HG03520 (cell line): ENCODE measurements around the gene ATXN1.
"Not testable (repeated sequence)": the region's sequence is repeated elsewhere in the genome, so short reads cannot be mapped to it uniquely, and the experiment has no call there.

Experiments used
- ATAC-seq: cut with Tn5 transposase; IDR thresholded peaks from one replicate; pipeline ENCODE4 v1.9.1; 2021; ENCODE audit warnings: mild to moderate bottlenecking, moderate library complexity; ENCODE audit not compliant: unreplicated experiment

ATXN1 gene

DNA sequence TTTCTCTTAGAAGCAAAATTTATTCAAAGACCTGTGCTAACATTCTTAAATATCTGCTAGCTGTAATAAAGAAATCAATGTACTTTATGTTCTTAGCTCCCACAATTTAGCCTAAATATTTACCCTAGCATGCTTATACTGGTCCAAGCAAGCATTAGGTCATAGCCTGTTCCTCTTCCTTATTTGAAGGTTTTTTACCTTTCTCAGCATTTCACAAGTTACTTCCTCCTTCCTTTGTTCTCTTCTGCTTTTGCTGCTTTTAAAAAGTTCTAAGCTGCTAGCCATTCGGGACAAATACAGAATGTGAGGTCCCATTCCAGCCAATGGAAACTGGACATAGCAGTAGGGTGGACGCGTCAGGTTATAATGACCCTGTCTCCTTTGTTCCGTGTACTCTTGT is 354.7 kb downstream of the ATXN1 start:
- ATAC-seq, result not testable (repeated sequence)

- ATAC-seq, result no peak
Observed at GRCh38 chr6:16405375-16405774, 355.9 kb downstream of the ATXN1 start.

- no peak for ATAC-seq
Observed at GRCh38 chr6:16404456-16404855, 356.8 kb downstream of the ATXN1 start.

- no peak for ATAC-seq
Observed at GRCh38 chr6:16403831-16404230, 357.4 kb downstream of the ATXN1 start.

- ATAC-seq, result no peak
Observed at GRCh38 chr6:16402581-16402900, 358.7 kb downstream of the ATXN1 start.

DNA sequence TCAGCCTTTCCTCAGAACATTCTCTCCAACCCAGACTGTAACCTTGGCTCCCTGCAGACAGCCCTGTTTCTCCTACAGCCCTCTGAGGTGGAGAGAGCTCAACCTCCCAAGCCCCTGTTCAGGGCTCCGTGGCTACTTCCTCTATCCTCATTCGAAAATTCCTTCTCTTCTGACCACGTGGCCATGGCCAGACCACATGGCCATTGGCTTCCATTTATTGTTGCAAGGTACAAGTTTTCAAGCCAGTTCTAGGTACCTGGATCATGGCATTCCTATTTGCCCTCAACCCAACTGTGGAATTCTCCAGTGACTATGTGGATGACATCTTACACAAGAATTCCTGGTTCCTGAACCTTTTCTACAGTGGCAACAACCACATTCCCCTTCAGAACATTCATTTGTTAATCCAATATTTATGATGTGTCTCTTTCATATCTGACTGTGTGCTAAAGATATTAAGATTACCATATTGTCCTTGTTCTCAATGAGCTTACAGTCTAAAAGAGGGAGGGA is 361.0 kb downstream of the ATXN1 start:
- no peak for ATAC-seq

DNA sequence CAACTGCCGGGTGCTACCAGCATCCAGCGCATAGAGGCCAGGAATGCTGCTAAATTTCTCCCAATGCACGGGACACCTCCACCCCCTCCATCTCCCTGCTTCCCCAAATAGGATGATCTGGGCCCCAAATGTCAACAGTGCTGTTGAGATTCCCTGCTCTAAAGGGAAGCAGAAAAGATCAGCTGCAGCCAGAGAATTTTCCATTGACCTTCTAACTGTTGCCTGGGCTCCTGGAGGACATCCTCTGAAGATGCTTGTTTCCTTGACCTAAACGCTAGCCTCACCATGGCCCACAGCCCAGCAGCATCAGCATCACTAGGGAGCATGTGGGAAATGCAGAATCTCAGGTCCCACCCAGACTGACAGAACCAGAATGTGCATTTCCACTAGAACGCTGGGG is 361.6 kb downstream of the ATXN1 start:
- ATAC-seq, result no peak

DNA sequence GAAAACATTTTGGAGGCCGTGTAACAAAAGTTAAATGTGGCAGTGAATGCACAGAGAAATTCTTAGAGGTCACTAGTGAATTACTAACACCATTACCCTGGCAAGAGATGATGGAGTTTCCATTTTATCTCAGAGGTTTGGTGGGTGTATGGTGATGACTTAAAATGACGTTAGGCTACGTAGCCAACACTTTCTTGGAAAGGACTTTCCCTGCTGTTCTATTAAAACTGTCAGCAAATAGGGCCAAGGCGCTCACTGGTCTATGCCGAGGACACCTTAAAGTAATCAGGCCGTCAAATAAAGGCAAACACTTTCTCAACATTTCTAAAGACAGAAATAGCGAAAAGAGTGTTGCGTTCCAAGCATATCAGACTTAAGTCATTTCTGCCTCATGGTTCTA is 362.1 kb downstream of the ATXN1 start:
- ATAC-seq, result no peak

GRCh38 chr6:16398587-16398986 is 362.7 kb downstream of the ATXN1 start:
- ATAC-seq, result no peak

DNA sequence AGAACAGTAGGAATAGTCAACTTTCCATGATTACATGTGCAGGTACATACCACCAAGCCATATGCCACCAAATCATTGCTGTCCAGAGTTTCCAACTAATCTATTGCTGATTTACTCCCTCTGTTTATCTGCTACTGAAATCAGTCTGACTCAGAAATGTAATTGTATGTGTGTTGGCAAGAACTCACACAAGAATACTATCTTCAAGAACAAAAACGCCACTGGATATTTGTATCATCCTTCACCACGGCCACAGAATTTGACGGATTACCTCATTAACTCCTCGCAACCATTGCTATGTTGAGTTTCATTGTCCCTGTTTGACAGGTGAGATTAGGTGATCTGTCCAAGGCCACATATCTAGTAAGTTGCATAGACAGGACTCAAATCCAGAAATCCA is 363.6 kb downstream of the ATXN1 start:
- no peak for ATAC-seq

DNA sequence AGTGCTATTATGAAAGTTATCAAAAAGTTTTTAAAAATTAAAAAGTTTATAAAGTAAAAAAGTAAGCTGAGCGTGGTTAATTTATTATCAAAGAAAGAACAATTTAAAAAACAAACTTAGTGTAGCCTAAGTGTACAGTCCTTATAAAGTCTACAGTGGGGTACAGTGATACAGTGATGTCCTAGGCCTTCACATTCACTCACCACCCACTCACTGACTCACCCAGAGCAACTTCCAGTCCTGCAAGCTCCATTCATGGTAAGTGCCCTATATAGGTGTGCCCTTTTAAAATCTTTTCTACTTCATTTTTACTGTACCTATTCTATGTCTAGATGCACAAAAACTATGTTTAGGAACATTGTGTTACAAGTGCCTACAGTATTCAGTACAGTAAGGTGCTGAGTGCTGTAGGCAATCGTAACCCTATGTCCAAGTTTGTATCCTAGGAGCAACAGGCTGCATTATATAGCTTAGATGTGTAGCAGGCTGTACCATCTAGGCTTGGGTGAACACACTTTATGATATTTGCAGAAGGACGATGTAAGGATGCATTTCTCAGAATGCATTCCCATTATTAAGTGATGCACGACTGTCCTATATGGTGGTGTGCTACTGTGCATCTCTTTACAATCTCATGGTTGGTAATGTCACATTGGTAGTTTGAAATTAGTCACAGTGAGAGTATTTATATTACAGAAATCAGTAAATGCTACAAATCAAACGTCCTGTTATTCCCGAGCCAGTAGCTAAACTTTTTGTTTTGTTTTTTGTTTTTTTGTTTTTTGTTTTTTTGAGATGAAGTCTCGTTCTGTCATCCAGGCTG is 364.6 kb downstream of the ATXN1 start:
- ATAC-seq, result no peak

GRCh38 chr6:16394632-16395031 is 366.6 kb downstream of the ATXN1 start:
- ATAC-seq, result no peak

DNA sequence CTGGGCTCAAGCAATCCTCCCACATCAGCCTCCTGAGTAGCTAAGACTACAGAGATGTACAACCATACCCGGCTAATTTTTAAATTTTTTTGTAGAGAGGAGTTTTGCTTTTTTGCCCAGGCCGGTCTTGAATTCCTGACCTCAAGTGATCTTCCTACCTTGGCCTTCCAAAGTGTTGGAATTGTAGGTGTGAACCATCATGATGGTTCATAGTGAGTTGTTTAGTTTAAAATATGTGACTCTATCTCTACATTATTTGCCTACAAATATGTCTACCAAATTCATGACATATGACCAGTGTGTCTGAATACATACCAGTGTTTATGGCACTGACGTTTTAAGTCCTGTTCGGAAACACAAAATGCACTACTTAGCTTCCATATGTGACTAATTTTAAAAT is 367.9 kb downstream of the ATXN1 start:
- ATAC-seq, result no peak

GRCh38 chr6:16392010-16392409 is 369.2 kb downstream of the ATXN1 start:
- ATAC-seq, result no peak

DNA sequence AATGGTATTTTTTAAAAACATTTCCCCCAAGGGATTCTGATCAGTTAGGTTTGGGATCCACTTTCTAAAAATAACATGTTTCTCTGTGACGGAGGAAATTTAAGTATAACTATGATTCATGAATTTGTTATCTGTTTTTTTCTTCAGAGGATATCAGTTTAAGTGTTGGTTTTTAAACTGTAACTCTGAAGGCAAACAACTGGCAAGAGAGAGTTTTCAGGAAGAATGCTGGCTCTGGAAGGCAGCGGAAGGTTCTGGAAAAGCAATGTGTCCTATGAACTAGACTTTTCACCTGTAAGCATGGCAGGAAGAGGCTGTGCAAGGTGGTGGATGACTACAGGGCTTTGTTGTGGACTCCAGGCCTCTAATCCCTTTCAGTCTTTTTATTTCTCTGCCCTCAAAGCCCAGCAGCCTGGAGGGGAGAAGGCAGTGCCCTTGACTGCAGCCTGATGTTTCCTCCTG is 369.8 kb downstream of the ATXN1 start:
- no peak for ATAC-seq

DNA sequence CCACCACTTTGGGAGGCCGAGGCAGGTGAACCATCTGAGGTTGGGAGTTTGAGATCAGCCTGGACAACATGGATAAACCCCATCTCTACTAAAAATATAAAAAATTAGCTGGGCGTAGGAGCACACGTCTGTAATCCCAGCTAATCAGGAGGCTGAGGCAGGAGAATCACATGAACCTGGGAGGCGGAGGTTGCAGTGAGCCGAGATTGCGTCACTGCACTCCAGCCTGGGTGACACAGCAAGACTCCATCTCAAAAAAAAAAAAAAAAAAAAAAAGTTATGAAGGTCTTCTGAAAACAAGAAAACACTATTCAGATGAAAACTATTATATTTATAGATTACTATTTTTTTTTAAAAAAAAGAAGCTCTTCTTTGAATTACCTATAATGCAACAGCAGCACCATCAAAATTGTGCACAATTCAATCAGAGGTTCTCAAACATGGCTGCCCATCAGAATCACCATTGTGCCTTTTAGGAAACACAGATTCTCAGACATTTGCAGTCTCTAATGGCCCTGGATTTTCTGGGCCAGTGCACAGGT is 370.3 kb downstream of the ATXN1 start:
- ATAC-seq, result not testable (repeated sequence)

DNA sequence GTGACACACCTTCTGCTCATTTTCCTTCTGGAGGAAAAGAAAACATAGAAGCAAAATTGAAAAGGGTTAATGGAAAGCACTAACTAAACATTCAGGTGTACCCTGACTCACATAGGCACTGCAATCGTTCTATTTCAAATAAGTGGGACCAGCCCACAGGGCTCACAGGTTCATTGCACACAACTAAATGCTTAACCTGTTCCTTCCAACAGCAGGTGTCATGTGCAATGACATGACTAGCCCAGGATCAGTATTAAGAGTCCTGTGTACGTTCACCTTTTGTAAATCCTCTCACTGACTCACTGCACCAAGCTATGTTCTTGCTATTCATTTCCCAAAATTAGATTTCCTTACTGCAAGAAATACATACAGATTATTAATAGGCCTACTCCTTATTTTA is 371.6 kb downstream of the ATXN1 start:
- no peak for ATAC-seq

GRCh38 chr6:16388488-16388887 is 372.8 kb downstream of the ATXN1 start:
- ATAC-seq, result no peak

DNA sequence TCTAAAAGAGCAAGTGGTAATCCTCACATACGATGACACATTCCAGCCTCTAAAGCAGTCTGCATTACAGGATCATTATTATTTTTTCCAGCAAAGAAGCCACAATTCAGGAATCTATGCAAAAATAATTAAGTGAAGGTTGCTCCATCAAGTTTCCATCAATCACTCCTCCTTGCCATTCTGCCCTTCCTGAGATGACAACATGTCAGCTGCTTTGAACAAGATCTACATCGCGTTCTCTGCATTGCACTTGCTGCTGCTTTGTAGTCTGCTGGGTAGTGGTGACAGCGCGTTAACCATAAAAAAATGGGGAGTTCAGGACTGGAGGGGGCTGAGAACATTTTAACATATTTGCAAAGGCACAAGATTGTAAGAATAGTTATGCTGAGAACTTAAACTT is 375.2 kb downstream of the ATXN1 start:
- no peak for ATAC-seq

DNA sequence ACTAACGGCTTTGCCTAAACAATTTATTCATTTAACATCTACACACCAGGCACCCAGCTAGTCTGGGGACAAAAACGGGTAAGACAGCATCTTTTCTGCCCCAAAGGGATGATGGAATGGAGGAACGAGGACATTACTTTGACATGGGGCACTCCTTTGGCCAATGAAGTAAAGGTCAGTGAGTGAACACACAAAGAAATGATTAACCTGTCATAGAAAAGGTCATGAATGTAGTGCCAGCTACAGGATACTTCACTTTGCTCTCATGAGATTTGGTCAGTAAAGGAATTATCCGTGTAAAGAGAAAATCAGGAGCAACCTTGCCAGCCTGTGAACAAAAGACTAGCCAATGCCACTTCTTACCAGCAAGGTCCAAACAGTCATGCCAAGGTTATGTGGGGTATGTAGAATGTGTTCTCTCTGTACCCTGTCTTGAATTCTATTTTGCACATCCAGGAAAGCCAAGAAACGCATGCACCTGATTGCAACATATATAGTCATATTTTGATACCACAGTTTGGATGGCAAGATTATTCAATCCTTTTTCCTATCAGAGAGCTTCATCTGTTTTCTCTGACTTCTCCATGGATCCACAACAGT is 377.6 kb downstream of the ATXN1 start:
- no peak for ATAC-seq

GRCh38 chr6:16381968-16382367 is 379.3 kb downstream of the ATXN1 start:
- ATAC-seq, result not testable (repeated sequence)

- ATAC-seq, result no peak
Observed at GRCh38 chr6:16380220-16380809, 380.9 kb downstream of the ATXN1 start.
